Activated B cell treated with CpG ODN at 0.5 μM for 24 hours (primary cell): Measurements from ENCODE around the gene PARD6B. TPM values are rescaled to one million over a fixed set of nuclear protein-coding genes. Genes with fewer than 3 reads are reported as not detected.
"Not testable (repeated sequence)": the region's sequence is repeated elsewhere in the genome, so short reads cannot be mapped to it uniquely, and the experiment has no call there.

Experiments
- ATAC-seq: fragments of 200-7000 bp; cut with Tn5 transposase; one replicate; pipeline ENCODE4 v1.10.0; 2021; ENCODE audit warnings: low read depth, mild to moderate bottlenecking, moderate library complexity
- CTCF ChIA-PET: fragments of 350-600 bp; sonication (Branson Sonifier 250); formaldehyde crosslinking; loops from one replicate; lab custom pipeline; 2021; ENCODE audit warnings: antibody characterized with exemption; lab: Charles Lee
- POLR2A ChIA-PET: fragments of 350-600 bp; sonication (Branson Sonifier 250); formaldehyde crosslinking; loops from one replicate; lab custom pipeline; 2021; ENCODE audit warnings: antibody characterized with exemption; lab: Charles Lee
- DNase-seq: peaks from one replicate; pipeline ENCODE4 v3.0.0; 2022
- H3K27ac Mint-ChIP-seq: one replicate; pipeline ENCODE4 v1.8.0; 2020; ENCODE audit warnings: mixed read lengths
- H3K27me3 Mint-ChIP-seq: one replicate; pipeline ENCODE4 v1.8.0; 2021; ENCODE audit warnings: mixed read lengths
- H3K36me3 Mint-ChIP-seq: one replicate; pipeline ENCODE4 v1.8.0; 2021; ENCODE audit warnings: low read depth, mixed read lengths
- H3K4me1 Mint-ChIP-seq: one replicate; pipeline ENCODE4 v1.8.0; 2021; ENCODE audit warnings: mixed read lengths
- H3K4me3 Mint-ChIP-seq: one replicate; pipeline ENCODE4 v1.8.0; 2020; ENCODE audit warnings: mild to moderate bottlenecking, mixed read lengths
- H3K9me3 Mint-ChIP-seq: one replicate; pipeline ENCODE4 v1.8.0; 2020; ENCODE audit warnings: mixed read lengths
- intact Hi-C: fragments of 100-400 bp; cut with micrococcal nuclease; formaldehyde crosslinking; loops from one replicate; pipeline ENCODE4 v1.15.1; 2024
- total RNA-seq: library from RNA; stranded (reverse); gene quantifications from 2 replicates; pipeline ENCODE4 v1.2.3, GENCODE V29; 2022
- TF ChIP-seq, protein P1 (sequence below): fragments of 200-600 bp; IDR thresholded peaks from one replicate; pipeline ENCODE4 v1.8.0; 2022; ENCODE audit warnings: antibody characterized with exemption, mild to moderate bottlenecking

The PARD6B gene
- total RNA-seq, 1 donor from 2014 or later, result 5.7 TPM

DNA sequence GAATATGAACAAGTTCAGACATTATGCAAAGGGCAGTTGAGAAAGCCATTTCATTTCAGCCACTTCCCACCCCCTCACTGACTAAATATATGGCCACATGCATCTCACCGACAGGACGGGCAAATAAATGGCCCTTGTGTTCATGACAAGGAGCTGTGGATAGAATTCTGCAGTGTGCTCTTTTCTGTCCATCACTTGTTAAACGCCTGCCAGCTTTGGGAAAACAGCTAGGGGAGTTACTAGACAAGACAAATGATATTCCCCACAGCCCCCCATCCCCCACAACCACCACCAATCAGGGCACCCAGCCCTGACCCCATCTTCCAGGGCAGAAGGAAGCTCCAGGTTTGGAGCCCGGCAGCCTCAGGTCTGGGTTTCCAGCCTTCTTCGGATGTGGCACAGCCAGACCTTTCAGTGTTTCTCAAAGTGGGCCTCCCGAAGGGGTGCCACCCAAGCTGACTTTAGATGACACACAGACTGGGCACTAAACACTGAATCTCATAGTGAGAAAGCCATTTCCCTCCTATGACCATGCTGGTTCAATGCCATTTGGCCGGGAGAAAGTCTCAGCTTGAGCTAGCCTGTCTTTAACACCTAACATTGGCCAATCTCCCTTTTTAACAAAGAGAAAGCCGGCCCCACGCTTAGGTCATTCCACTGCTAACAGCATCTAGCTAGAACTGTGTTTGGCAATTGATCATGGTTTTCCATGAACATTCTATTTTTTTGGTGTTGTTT lies 36.1 kb upstream of the PARD6B start:
- Mint-ChIP-seq H3K27me3 (peaks cover 38% of the 10 kb centered on the region), H3K36me3 (no peaks in the 10 kb centered on the region), H3K4me3 (no peak overlapping the region), H3K27ac (no peak overlapping the region), H3K4me1 (peaks cover 8% of the 10 kb centered on the region), H3K9me3 (no peaks in the 10 kb centered on the region)
- CTCF ChIA-PET, result interaction anchor here (1.2 kb wide), 1 partner anchor 54 kb away, joined by 4 read pairs; no protein-coding TSS in a partner anchor
- ATAC-seq (no peak), DNase-seq (no peak)
- intact Hi-C loops, result no loop called here
- TF ChIP-seq, protein P1, sequence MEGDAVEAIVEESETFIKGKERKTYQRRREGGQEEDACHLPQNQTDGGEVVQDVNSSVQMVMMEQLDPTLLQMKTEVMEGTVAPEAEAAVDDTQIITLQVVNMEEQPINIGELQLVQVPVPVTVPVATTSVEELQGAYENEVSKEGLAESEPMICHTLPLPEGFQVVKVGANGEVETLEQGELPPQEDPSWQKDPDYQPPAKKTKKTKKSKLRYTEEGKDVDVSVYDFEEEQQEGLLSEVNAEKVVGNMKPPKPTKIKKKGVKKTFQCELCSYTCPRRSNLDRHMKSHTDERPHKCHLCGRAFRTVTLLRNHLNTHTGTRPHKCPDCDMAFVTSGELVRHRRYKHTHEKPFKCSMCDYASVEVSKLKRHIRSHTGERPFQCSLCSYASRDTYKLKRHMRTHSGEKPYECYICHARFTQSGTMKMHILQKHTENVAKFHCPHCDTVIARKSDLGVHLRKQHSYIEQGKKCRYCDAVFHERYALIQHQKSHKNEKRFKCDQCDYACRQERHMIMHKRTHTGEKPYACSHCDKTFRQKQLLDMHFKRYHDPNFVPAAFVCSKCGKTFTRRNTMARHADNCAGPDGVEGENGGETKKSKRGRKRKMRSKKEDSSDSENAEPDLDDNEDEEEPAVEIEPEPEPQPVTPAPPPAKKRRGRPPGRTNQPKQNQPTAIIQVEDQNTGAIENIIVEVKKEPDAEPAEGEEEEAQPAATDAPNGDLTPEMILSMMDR, result no peak
- POLR2A ChIA-PET, result no interaction called here

DNA sequence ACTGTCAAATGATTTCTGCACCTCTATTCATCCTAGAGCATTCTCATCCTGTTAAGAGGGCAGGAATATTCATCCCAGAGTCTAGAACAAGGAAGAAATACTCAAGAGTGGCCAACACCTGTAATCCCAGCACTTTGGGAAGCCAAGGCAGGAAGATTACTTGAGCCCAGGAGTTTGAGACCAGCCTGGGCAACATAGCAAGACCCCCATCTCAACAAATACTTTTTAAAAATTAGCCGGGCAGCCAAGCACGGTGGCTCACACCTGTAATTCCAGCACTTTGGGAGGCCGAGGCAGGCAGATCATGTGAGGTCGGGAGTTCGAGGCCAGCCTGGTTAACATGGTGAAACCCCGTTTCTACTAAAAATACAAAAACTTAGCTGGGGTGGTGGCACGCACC lies 33.1 kb upstream of the PARD6B start:
- intact Hi-C loops, DNase-seq, H3K9me3 Mint-ChIP-seq, H3K4me3 Mint-ChIP-seq, CTCF ChIA-PET, ATAC-seq, H3K36me3 Mint-ChIP-seq, POLR2A ChIA-PET, H3K27ac Mint-ChIP-seq, H3K4me1 Mint-ChIP-seq: not testable (repeated sequence)
- peaks cover 20% of the 10 kb centered on the region for H3K27me3 Mint-ChIP-seq

DNA sequence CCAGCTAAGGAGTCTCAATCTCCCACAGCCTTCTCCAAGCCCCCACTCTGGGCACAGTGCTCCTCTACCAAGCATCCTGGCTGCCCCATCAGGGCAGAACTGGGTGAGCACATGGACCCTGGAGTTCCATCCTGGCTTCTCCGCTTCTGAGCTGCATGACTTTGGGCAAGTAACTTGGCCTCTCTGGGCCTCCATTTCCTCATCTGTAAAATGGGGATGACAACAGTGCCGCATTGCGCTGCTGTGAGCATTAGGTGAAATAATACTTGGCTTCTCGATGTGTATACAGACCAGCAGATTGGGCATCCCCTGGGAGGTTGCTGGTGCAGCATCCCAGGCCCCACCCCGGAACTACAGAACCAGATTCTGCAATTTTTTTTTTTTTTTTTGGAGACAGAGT lies 31.7 kb upstream of the PARD6B start:
- TF ChIP-seq, protein P1, result no peak
- DNase-seq, result no peak
- Mint-ChIP-seq H3K36me3 (no peaks in the 10 kb centered on the region), H3K9me3 (no peaks in the 10 kb centered on the region), H3K4me3 (no peak overlapping the region), H3K27me3 (peaks cover 18% of the 10 kb centered on the region), H3K27ac (no peak overlapping the region), H3K4me1 (no peaks in the 10 kb centered on the region)
- POLR2A ChIA-PET, result no interaction called here
- CTCF ChIA-PET, result no interaction called here
- ATAC-seq, result no peak
- intact Hi-C loops, result no loop called here

DNA sequence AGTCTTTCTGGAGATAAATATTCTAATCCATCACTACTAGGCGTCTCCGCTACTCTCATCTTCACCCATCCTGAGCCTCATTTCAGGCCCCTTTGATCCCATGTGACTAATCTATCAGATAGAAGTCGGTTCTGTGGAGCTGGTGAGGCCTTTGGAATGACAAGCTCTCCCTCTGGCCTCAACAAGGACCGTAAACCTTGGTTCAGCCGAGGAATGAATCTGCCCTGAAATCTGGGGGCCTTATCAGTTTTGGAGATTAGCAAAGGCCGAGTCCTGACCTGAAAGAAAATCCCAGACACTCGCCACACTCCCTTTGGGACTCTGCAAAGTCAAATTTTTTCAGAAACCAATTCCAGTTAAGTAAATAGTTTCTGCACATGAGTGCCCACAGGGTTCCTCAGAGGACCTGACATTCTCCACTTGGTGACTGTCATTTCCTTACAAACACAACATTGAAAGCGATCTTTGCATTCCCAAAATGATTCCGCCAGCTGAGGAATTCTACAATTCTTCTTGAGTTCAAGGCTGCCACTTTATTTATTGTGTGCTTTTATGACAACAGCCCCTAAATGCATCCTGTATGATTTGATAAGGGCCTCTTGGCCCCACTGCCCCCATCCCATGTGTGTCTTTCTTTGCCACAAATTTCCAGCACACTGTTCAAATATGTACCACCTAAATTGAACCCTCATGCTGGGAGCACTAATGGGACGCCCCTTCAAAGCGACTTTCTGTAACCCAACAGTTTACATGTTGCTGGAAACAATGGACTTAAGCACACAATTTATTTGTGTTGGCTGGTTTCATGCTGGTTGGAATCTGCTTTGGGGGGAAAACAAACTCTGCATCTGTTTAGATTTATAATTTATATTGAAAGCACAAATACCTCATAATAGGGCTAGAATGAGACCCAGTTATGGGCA lies 30.1 kb upstream of the PARD6B start:
- Mint-ChIP-seq H3K4me1 (no peaks in the 10 kb centered on the region), H3K36me3 (no peaks in the 10 kb centered on the region), H3K4me3 (no peak overlapping the region), H3K9me3 (no peaks in the 10 kb centered on the region), H3K27me3 (peaks cover 24% of the 10 kb centered on the region), H3K27ac (no peak overlapping the region)
- TF ChIP-seq, protein P1, result no peak
- ChIA-PET POLR2A (no interaction called here), CTCF (no interaction called here)
- DNase-seq, result no peak
- ATAC-seq, result no peak
- intact Hi-C loops, result no loop called here

DNA sequence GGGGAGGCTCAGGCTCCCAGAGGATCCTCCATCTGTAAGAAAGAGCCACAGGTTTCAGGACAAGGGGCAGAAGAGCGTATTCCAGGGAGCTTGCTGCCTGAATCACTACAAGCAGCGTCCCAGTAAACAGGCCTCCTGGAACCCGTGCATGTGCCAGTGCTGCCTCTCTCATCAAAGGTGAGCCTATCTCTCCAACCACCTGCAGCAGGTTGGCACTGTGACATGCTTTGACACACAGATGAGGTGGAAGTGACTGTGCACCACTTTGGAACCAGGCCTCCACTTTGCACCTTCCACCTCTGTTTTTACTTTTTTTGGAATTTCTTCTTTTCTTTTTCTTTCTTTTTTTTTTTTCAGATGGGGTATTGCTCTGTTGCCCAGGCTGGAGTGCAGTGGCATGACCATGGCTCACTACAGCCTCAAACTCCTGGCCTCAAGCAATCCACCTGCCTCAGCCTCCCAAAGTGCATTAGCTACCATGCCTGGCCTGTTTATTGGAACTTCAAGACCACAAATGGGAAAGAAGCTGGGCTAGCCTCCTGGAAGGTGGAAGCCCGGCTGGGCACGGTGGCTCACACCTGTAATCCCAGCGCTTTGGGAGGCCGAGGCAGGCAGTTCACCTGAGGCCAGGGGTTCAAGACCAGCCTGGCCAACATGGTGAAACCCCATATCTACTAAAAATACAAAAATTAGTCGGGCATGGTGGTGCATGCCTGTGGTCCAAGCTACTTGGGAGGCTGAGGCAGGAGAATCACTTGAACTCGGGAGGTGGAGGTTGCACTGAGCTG lies 27.5 kb upstream of the PARD6B start:
- ATAC-seq, H3K4me1 Mint-ChIP-seq, POLR2A ChIA-PET, DNase-seq, H3K4me3 Mint-ChIP-seq, H3K9me3 Mint-ChIP-seq, H3K36me3 Mint-ChIP-seq, H3K27ac Mint-ChIP-seq, intact Hi-C loops: not testable (repeated sequence)
- CTCF ChIA-PET, result interaction anchor here (0.6 kb wide), 1 partner anchor 43 kb away, joined by 3 read pairs; no protein-coding TSS in a partner anchor
- peaks cover 18% of the 10 kb centered on the region for H3K27me3 Mint-ChIP-seq
